Neural progenitor cell (in vitro differentiated cells): Measurements from ENCODE around the gene SYNDIG1. TPM values are rescaled to one million over a fixed set of nuclear protein-coding genes. Genes with fewer than 3 reads are reported as not detected.

Experiments
- DNase-seq: peaks from one replicate; pipeline ENCODE4 v3.0.0-alpha.2; 2016; ENCODE audit warnings: low spot score
- H2AFZ ChIP-seq: fragments of 200-600 bp; sonication (generic); replicated peaks from 2 replicates; pipeline ENCODE4 v1.6.1; 2016; ENCODE audit warnings: antibody characterized with exemption
- H3F3A ChIP-seq: fragments of 200-600 bp; sonication (generic); 2 replicates; pipeline ENCODE4 v1.6.1; 2016; ENCODE audit warnings: antibody characterized with exemption, low read depth
- H3K27ac ChIP-seq: fragments of 200-600 bp; sonication (generic); 2 replicates; pipeline ENCODE4 v1.5.1; 2016; ENCODE audit warnings: mild to moderate bottlenecking
- H3K27me3 ChIP-seq: fragments of 200-600 bp; sonication (generic); 2 replicates; pipeline ENCODE4 v1.6.1; 2016; ENCODE audit warnings: mild to moderate bottlenecking, moderate library complexity
- H3K36me3 ChIP-seq: fragments of 200-600 bp; sonication (generic); 2 replicates; pipeline ENCODE4 v1.5.1; 2016
- H3K4me1 ChIP-seq: fragments of 200-600 bp; sonication (generic); 2 replicates; pipeline ENCODE4 v1.6.1; 2016; ENCODE audit warnings: mixed run types
- H3K4me2 ChIP-seq: fragments of 200-600 bp; sonication (generic); 2 replicates; pipeline ENCODE4 v1.6.1; 2016
- H3K4me3 ChIP-seq: fragments of 200-600 bp; sonication (generic); 2 replicates; pipeline ENCODE4 v1.5.1; 2016
- H3K79me2 ChIP-seq: fragments of 200-600 bp; sonication (generic); 2 replicates; pipeline ENCODE4 v1.6.1; 2016; ENCODE audit warnings: low read depth
- H3K9ac ChIP-seq: fragments of 200-600 bp; sonication (generic); 2 replicates; pipeline ENCODE4 v1.6.1; 2016
- H3K9me3 ChIP-seq: fragments of 200-600 bp; sonication (generic); 2 replicates; pipeline ENCODE4 v1.5.1; 2016; ENCODE audit warnings: low read depth
- H4K20me1 ChIP-seq: fragments of 200-600 bp; sonication (generic); 2 replicates; pipeline ENCODE4 v1.6.1; 2016; ENCODE audit warnings: low read depth
- H3K27ac Mint-ChIP-seq: 3 replicates; pipeline ENCODE4 v1.8.0; 2021; ENCODE audit warnings: mixed read lengths
- H3K27me3 Mint-ChIP-seq: 2 replicates; pipeline ENCODE4 v1.8.0; 2022; ENCODE audit warnings: low read depth, mild to moderate bottlenecking, inconsistent platforms, moderate library complexity, mixed read lengths; ENCODE audit not compliant: insufficient read depth
- H3K36me3 Mint-ChIP-seq: 3 replicates; pipeline ENCODE4 v1.8.0; 2021; ENCODE audit warnings: mixed read lengths
- H3K4me1 Mint-ChIP-seq: 3 replicates; pipeline ENCODE4 v1.8.0; 2021; ENCODE audit warnings: mixed read lengths
- H3K4me3 Mint-ChIP-seq: 3 replicates; pipeline ENCODE4 v1.8.0; 2021; ENCODE audit warnings: mild to moderate bottlenecking, moderate library complexity, mixed read lengths
- H3K9me3 Mint-ChIP-seq: 3 replicates; pipeline ENCODE4 v1.8.0; 2020; ENCODE audit warnings: mixed read lengths
- CTCF ChIP-seq: fragments of 200-600 bp; sonication (generic); IDR thresholded peaks from 2 replicates; pipeline ENCODE4 v1.5.1; 2017; ENCODE audit warnings: antibody characterized with exemption, mild to moderate bottlenecking
- EZH2 ChIP-seq: fragments of 200-600 bp; sonication (generic); IDR thresholded peaks from 2 replicates; pipeline ENCODE4 v1.6.1; 2017; ENCODE audit warnings: antibody characterized with exemption, mild to moderate bottlenecking, moderate library complexity
- EZH2phosphoT487 ChIP-seq: fragments of 200-600 bp; sonication (generic); IDR thresholded peaks from 2 replicates; pipeline ENCODE4 v1.6.1; 2017; ENCODE audit warnings: antibody characterized with exemption
- total RNA-seq: library from RNA; depleted of rRNA; stranded (reverse); fragments of >200 nt; gene quantifications from 2 replicates; pipeline ENCODE4 v1.2.3, GENCODE V29; 2015; ENCODE audit warnings: low replicate concordance

Gene SYNDIG1
- total RNA-seq, 1 donor from 2014 or later, result 1.0 TPM

GRCh38 chr20:24494460-24494920 is 25.1 kb downstream of the SYNDIG1 start:
- Histone ChIP-seq H3K27ac (no peak overlapping the region), H3K27me3 (no peaks in the 10 kb centered on the region)
- H3K27me3 Mint-ChIP-seq, result peaks cover 11% of the 10 kb centered on the region

GRCh38 chr20:24495266-24495665 is 25.8 kb downstream of the SYNDIG1 start:
- H3K27ac ChIP-seq, result no peak overlapping the region
- H3K4me3 ChIP-seq, result no peak overlapping the region
- peaks cover 24% of the 10 kb centered on the region for H3K4me1 ChIP-seq
- Mint-ChIP-seq H3K4me3 (no peak overlapping the region), H3K4me1 (peaks cover 19% of the 10 kb centered on the region), H3K27ac (no peak overlapping the region), H3K9me3 (no peaks in the 10 kb centered on the region), H3K27me3 (peaks cover 12% of the 10 kb centered on the region), H3K36me3 (no peaks in the 10 kb centered on the region)
- no peak for DNase-seq
- TF ChIP-seq EZH2, result no peak
- no peak for TF ChIP-seq CTCF
- no peak for TF ChIP-seq EZH2phosphoT487
- no peak overlapping the region for H3K4me2 ChIP-seq
- H3K9me3 ChIP-seq, result no peaks in the 10 kb centered on the region
- peaks cover 16% of the 10 kb centered on the region for H4K20me1 ChIP-seq
- H3F3A ChIP-seq, result no peaks in the 10 kb centered on the region
- H3K27me3 ChIP-seq, result no peaks in the 10 kb centered on the region
- no peaks in the 10 kb centered on the region for H3K79me2 ChIP-seq
- H2AFZ ChIP-seq, result no peak overlapping the region
- H3K36me3 ChIP-seq, result no peaks in the 10 kb centered on the region
- no peak overlapping the region for H3K9ac ChIP-seq

More at GRCh38 chr20:24494460-24494920, 25.1 kb downstream of the SYNDIG1 start:
- Histone ChIP-seq H3K4me1 (peaks cover 24% of the 10 kb centered on the region), H3F3A (no peaks in the 10 kb centered on the region), H3K4me3 (no peak overlapping the region), H3K9me3 (no peaks in the 10 kb centered on the region), H3K79me2 (no peaks in the 10 kb centered on the region), H2AFZ (no peak overlapping the region), H4K20me1 (peaks cover 16% of the 10 kb centered on the region), H3K4me2 (no peak overlapping the region), H3K9ac (no peak overlapping the region), H3K36me3 (no peaks in the 10 kb centered on the region)
- no peak for TF ChIP-seq CTCF
- TF ChIP-seq EZH2phosphoT487, result no peak
- TF ChIP-seq EZH2, result no peak
- Mint-ChIP-seq H3K27ac (no peak overlapping the region), H3K4me1 (peaks cover 19% of the 10 kb centered on the region), H3K4me3 (no peak overlapping the region), H3K9me3 (no peaks in the 10 kb centered on the region), H3K36me3 (no peaks in the 10 kb centered on the region)
- no peak for DNase-seq

GRCh38 chr20:24497851-24498250 is 28.4 kb downstream of the SYNDIG1 start:
- H3K4me3 ChIP-seq, result no peak overlapping the region
- H3K27ac ChIP-seq, result no peak overlapping the region
- H4K20me1 ChIP-seq, result no peaks in the 10 kb centered on the region
- H3K9ac ChIP-seq, result no peak overlapping the region
- H3K36me3 Mint-ChIP-seq, result no peaks in the 10 kb centered on the region
- H3K27me3 ChIP-seq, result no peaks in the 10 kb centered on the region
- H3K27ac Mint-ChIP-seq, result no peak overlapping the region
- no peaks in the 10 kb centered on the region for H3F3A ChIP-seq
- H3K4me1 ChIP-seq, result peaks cover 9% of the 10 kb centered on the region
- no peaks in the 10 kb centered on the region for H3K9me3 Mint-ChIP-seq
- H3K79me2 ChIP-seq, result no peaks in the 10 kb centered on the region
- TF ChIP-seq CTCF (no peak), EZH2phosphoT487 (no peak), EZH2 (no peak)
- H2AFZ ChIP-seq, result no peak overlapping the region
- no peak overlapping the region for H3K4me2 ChIP-seq
- no peak for DNase-seq
- peaks cover 14% of the 10 kb centered on the region for H3K27me3 Mint-ChIP-seq
- no peak overlapping the region for H3K4me3 Mint-ChIP-seq
- no peaks in the 10 kb centered on the region for H3K9me3 ChIP-seq
- peaks cover 10% of the 10 kb centered on the region for H3K4me1 Mint-ChIP-seq
- no peaks in the 10 kb centered on the region for H3K36me3 ChIP-seq
